SK-N-SH treated with all-trans-retinoic acid at 6 μM for 48 hours (cell line): ENCODE measurements around the gene PIAS1.

Source experiments
- ATAC-seq: fragments of 200-7000 bp; cut with Tn5 transposase; 3 replicates; pipeline ENCODE4 v1.9.1; 2020; ENCODE audit warnings: mild to moderate bottlenecking, moderate library complexity
- ARNTL ChIP-seq: fragments of 450-650 bp; formaldehyde crosslinking; IDR thresholded peaks from 2 replicates; pipeline ENCODE4 v1.5.0; 2020; ENCODE audit warnings: low read depth, mild to moderate bottlenecking, moderate library complexity, borderline replicate concordance
- BACH2 ChIP-seq: fragments of 250-450 bp; sonication (Bioruptor Pico); IDR thresholded peaks from 2 replicates; pipeline ENCODE4 v1.9.0; 2021; ENCODE audit warnings: mild to moderate bottlenecking, borderline replicate concordance
- CREB5 ChIP-seq: fragments of 250-450 bp; sonication (Bioruptor Pico); IDR thresholded peaks from 2 replicates; pipeline ENCODE4 v1.5.1; 2020; ENCODE audit warnings: low read depth, mild to moderate bottlenecking, moderate library complexity
- CSDC2 ChIP-seq: fragments of 250-450 bp; sonication (Bioruptor Pico); IDR thresholded peaks from 2 replicates; pipeline ENCODE4 v1.5.0; 2020; ENCODE audit warnings: mild to moderate bottlenecking, moderate library complexity
- ESRRG ChIP-seq: fragments of 250-450 bp; sonication (Bioruptor Pico); IDR thresholded peaks from 2 replicates; pipeline ENCODE4 v1.6.1; 2021; ENCODE audit warnings: mild to moderate bottlenecking
- GLIS3 ChIP-seq: fragments of 250-450 bp; sonication (Bioruptor Pico); IDR thresholded peaks from 2 replicates; pipeline ENCODE4 v1.5.0; 2020; ENCODE audit warnings: mild to moderate bottlenecking, moderate library complexity
- ISL1 ChIP-seq: fragments of 250-450 bp; sonication (Bioruptor Pico); IDR thresholded peaks from 2 replicates; pipeline ENCODE4 v2.1.2; 2022; ENCODE audit warnings: mild to moderate bottlenecking, moderate library complexity
- OSR1 ChIP-seq: fragments of 250-450 bp; sonication (Bioruptor Pico); IDR thresholded peaks from 2 replicates; pipeline ENCODE4 v1.8.0; 2022; ENCODE audit warnings: moderate library complexity, mild to moderate bottlenecking, inconsistent platforms
- PATZ1 ChIP-seq: fragments of 250-450 bp; sonication (Bioruptor Pico); IDR thresholded peaks from 2 replicates; pipeline ENCODE4 v1.8.0; 2020; ENCODE audit warnings: mild to moderate bottlenecking, moderate library complexity, borderline replicate concordance
- POU6F1 ChIP-seq: fragments of 250-450 bp; sonication (Bioruptor Pico); IDR thresholded peaks from 2 replicates; pipeline ENCODE4 v1.8.0; 2021; ENCODE audit warnings: low read depth, mild to moderate bottlenecking, moderate library complexity, borderline replicate concordance
- PPARA ChIP-seq: fragments of 250-450 bp; sonication (Bioruptor Pico); IDR thresholded peaks from 2 replicates; pipeline ENCODE4 v1.5.0; 2020; ENCODE audit warnings: mild to moderate bottlenecking, borderline replicate concordance
- RARB ChIP-seq: fragments of 250-450 bp; sonication (Bioruptor Pico); IDR thresholded peaks from 2 replicates; pipeline ENCODE4 v1.8.0; 2021; ENCODE audit warnings: mild to moderate bottlenecking, moderate library complexity
- SNAI2 ChIP-seq: fragments of 250-450 bp; sonication (Bioruptor Pico); IDR thresholded peaks from 2 replicates; pipeline ENCODE4 v1.5.0; 2020; ENCODE audit warnings: mild to moderate bottlenecking, moderate library complexity
- TCF4 ChIP-seq: fragments of 250-450 bp; sonication (Bioruptor Pico); IDR thresholded peaks from 2 replicates; pipeline ENCODE4 v1.8.0; 2021; ENCODE audit warnings: mild to moderate bottlenecking, moderate library complexity, borderline replicate concordance
- TOX ChIP-seq: fragments of 250-450 bp; sonication (Bioruptor Pico); IDR thresholded peaks from 2 replicates; pipeline ENCODE4 v1.8.0; 2021; ENCODE audit warnings: mild to moderate bottlenecking, moderate library complexity, borderline replicate concordance
- TSHZ2 ChIP-seq: fragments of 250-450 bp; sonication (Bioruptor Pico); IDR thresholded peaks from 2 replicates; pipeline ENCODE4 v1.5.0; 2020; ENCODE audit warnings: mild to moderate bottlenecking, moderate library complexity
- ZC3H10 ChIP-seq: fragments of 250-450 bp; sonication (Bioruptor Pico); IDR thresholded peaks from 2 replicates; pipeline ENCODE4 v1.5.1; 2021; ENCODE audit warnings: mild to moderate bottlenecking, moderate library complexity
- ZFP3 ChIP-seq: fragments of 250-450 bp; sonication (Bioruptor Pico); IDR thresholded peaks from 2 replicates; pipeline ENCODE4 v1.5.0; 2020; ENCODE audit warnings: mild to moderate bottlenecking, moderate library complexity
- ZFP30 ChIP-seq: fragments of 450-650 bp; formaldehyde crosslinking; IDR thresholded peaks from 2 replicates; pipeline ENCODE4 v1.5.0; 2022; ENCODE audit warnings: mild to moderate bottlenecking, moderate library complexity
- ZNF565 ChIP-seq: fragments of 450-650 bp; formaldehyde crosslinking; conservative IDR thresholded peaks from 2 replicates; pipeline ENCODE4 v1.5.0; 2020; ENCODE audit warnings: low read depth, mild to moderate bottlenecking, moderate library complexity
- ZNF70 ChIP-seq: fragments of 450-650 bp; formaldehyde crosslinking; IDR thresholded peaks from 2 replicates; pipeline ENCODE4 v1.5.0; 2020; ENCODE audit warnings: mild to moderate bottlenecking, moderate library complexity
- ZNF8 ChIP-seq: fragments of 450-650 bp; formaldehyde crosslinking; IDR thresholded peaks from 2 replicates; pipeline ENCODE4 v1.5.0; 2020; ENCODE audit warnings: mild to moderate bottlenecking, moderate library complexity

The PIAS1 gene

GRCh38 chr15:68175526-68175925 lies 121.4 kb downstream of the PIAS1 start (continued):
- TF ChIP-seq PATZ1 (CRISPR knock-in tag), result no peak
- TF ChIP-seq POU6F1 (CRISPR knock-in tag), result no peak
- no peak for TF ChIP-seq SNAI2 (CRISPR knock-in tag)
- TF ChIP-seq TOX (CRISPR knock-in tag), result no peak
- no peak for TF ChIP-seq RARB (CRISPR knock-in tag)
- TF ChIP-seq PPARA (CRISPR knock-in tag), result no peak
- no peak for TF ChIP-seq ZNF70
- no peak for TF ChIP-seq ARNTL (CRISPR knock-in tag)

GRCh38 chr15:68176601-68177000 lies 122.5 kb downstream of the PIAS1 start:
- TF ChIP-seq ISL1 (CRISPR knock-in tag) (peak; percentile 22; the same call in 1 of the 2 replicates), ZFP30 (no peak)
- no peak for ATAC-seq

- ATAC-seq, result peak; percentile 71
- TF ChIP-seq ZNF565, result no peak
- no peak for TF ChIP-seq ESRRG
- no peak for TF ChIP-seq ISL1 (CRISPR knock-in tag)
- no peak for TF ChIP-seq ZNF8 (CRISPR knock-in tag)
- no peak for TF ChIP-seq ZFP3 (CRISPR knock-in tag)
- no peak for TF ChIP-seq CREB5 (CRISPR knock-in tag)
- TF ChIP-seq OSR1, result no peak
- TF ChIP-seq BACH2 (CRISPR knock-in tag), result no peak
- TF ChIP-seq GLIS3 (CRISPR knock-in tag), result no peak
- no peak for TF ChIP-seq ZC3H10 (CRISPR knock-in tag)
- TF ChIP-seq PATZ1 (CRISPR knock-in tag), result no peak
- TF ChIP-seq TCF4 (CRISPR knock-in tag), result no peak
- no peak for TF ChIP-seq ARNTL (CRISPR knock-in tag)
- TF ChIP-seq TSHZ2 (CRISPR knock-in tag), result no peak
- no peak for TF ChIP-seq CSDC2 (CRISPR knock-in tag)
Measured at GRCh38 chr15:68177742-68178141, 123.6 kb downstream of the PIAS1 start.
